DOHH2 (cell line): ENCODE measurements around the gene DRGX.

Experiments used
- H3F3A ChIP-seq: fragments of 200-600 bp; sonication (generic), shearing (Covaris generic); 2 replicates; pipeline ENCODE4 v1.6.0; 2016; ENCODE audit warnings: antibody characterized with exemption, mild to moderate bottlenecking; ENCODE audit not compliant: control insufficient read depth, insufficient read depth
- H3K27ac ChIP-seq: fragments of 200-600 bp; sonication (generic); 2 replicates; pipeline ENCODE4 v1.5.1; 2014; ENCODE audit warnings: low read depth, mild to moderate bottlenecking, low read length, moderate library complexity
- H3K27me3 ChIP-seq: fragments of 200-600 bp; sonication (generic); 2 replicates; pipeline ENCODE4 v1.6.1; 2014; ENCODE audit warnings: mild to moderate bottlenecking, low read length, mixed read lengths; ENCODE audit not compliant: control insufficient read depth
- H3K36me3 ChIP-seq: fragments of 200-600 bp; sonication (generic); 2 replicates; pipeline ENCODE4 v1.6.1; 2014; ENCODE audit warnings: mild to moderate bottlenecking, low read length, moderate library complexity, mixed read lengths; ENCODE audit not compliant: control insufficient read depth
- H3K4me1 ChIP-seq: fragments of 200-600 bp; sonication (generic); 2 replicates; pipeline ENCODE4 v1.6.1; 2014; ENCODE audit warnings: mild to moderate bottlenecking, low read length, mixed read lengths; ENCODE audit not compliant: control insufficient read depth
- H3K4me2 ChIP-seq: fragments of 200-600 bp; sonication (generic); 2 replicates; pipeline ENCODE4 v1.6.0; 2014; ENCODE audit warnings: mild to moderate bottlenecking, low read length, moderate library complexity
- H3K4me3 ChIP-seq: fragments of 200-600 bp; sonication (generic); 2 replicates; pipeline ENCODE4 v1.5.1; 2014; ENCODE audit warnings: mild to moderate bottlenecking, low read length, mixed read lengths
- H3K79me2 ChIP-seq: fragments of 200-600 bp; sonication (generic); 2 replicates; pipeline ENCODE4 v1.6.1; 2014; ENCODE audit warnings: mild to moderate bottlenecking, low read length, mixed read lengths; ENCODE audit not compliant: control insufficient read depth
- H3K9me2 ChIP-seq: fragments of 200-600 bp; sonication (generic); replicated peaks from 2 replicates; pipeline ENCODE4 v1.6.1; 2014; ENCODE audit warnings: mild to moderate bottlenecking, low read length, mixed read lengths; ENCODE audit not compliant: control insufficient read depth
- H3K9me3 ChIP-seq: fragments of 200-600 bp; sonication (generic); 2 replicates; pipeline ENCODE4 v1.6.1; 2014; ENCODE audit warnings: antibody characterized with exemption, low read length, mixed read lengths; ENCODE audit not compliant: control insufficient read depth, insufficient read depth
- H4K20me1 ChIP-seq: fragments of 200-600 bp; sonication (generic); 2 replicates; pipeline ENCODE4 v1.6.0; 2014; ENCODE audit warnings: low read depth, mild to moderate bottlenecking, antibody characterized with exemption, low read length, moderate library complexity; ENCODE audit not compliant: control insufficient read depth, insufficient read depth
- EZH2phosphoT487 ChIP-seq: fragments of 200-600 bp; sonication (generic); IDR thresholded peaks from 2 replicates; pipeline ENCODE4 v1.6.1; 2017; ENCODE audit warnings: borderline replicate concordance, mild to moderate bottlenecking, antibody characterized with exemption, low read length, moderate library complexity, mixed read lengths
- TF ChIP-seq, protein P1 (sequence below): fragments of 200-600 bp; sonication (generic); IDR thresholded peaks from one replicate; pipeline ENCODE4 v1.5.1; 2014; ENCODE audit warnings: antibody characterized with exemption, mild to moderate bottlenecking, low read depth, low read length; ENCODE audit not compliant: poor library complexity, severe bottlenecking

Gene DRGX

DNA sequence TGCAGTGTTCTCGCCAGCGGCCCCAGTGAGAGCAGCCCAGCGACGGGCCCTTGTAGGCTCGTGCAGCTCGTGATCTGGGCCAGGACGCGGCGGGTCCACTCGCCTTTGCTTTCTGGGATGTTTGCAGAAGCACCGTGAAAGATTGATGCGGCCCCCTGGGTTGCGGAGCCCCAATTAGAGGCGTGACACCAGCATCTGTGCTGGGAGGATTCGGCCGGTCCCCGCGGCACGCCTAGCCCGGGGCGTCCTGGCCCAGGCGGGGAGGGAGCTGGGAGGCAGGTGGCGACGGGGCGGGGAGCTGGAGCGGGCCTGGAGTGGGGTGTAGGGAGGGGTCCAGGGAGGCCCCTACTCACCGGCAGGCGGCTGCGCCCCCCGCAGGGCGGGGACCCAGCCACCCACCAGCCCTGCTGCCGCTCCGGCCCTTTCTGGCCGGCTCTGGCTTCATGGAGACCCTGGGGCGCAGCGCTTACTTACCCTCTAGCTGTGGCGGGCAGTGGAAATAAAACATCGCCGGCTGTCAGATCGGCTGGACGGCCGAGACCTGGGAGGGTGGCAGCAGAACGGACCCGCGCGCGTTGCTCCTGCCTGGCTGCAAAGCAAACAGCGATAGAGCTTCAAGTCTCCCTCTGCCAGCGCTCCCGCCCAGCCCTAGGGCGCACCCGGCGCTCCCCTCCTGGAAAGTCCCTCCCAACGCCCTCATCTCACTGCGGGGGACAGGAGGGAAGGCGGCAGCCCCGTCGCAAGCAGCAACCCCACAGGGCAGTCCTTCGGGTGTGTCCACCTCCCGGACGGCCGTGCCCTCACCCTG lies 752 bp downstream of the DRGX start:
- Histone ChIP-seq H3K4me3 (no peak overlapping the region), H3F3A (no peaks in the 10 kb centered on the region), H3K4me1 (no peaks in the 10 kb centered on the region), H3K9me2 (no peaks in the 10 kb centered on the region), H4K20me1 (no peaks in the 10 kb centered on the region), H3K36me3 (no peaks in the 10 kb centered on the region), H3K4me2 (no peak overlapping the region), H3K9me3 (no peaks in the 10 kb centered on the region), H3K27me3 (peaks cover 56% of the 10 kb centered on the region), H3K27ac (no peak overlapping the region), H3K79me2 (no peaks in the 10 kb centered on the region)
- TF ChIP-seq, protein P1, sequence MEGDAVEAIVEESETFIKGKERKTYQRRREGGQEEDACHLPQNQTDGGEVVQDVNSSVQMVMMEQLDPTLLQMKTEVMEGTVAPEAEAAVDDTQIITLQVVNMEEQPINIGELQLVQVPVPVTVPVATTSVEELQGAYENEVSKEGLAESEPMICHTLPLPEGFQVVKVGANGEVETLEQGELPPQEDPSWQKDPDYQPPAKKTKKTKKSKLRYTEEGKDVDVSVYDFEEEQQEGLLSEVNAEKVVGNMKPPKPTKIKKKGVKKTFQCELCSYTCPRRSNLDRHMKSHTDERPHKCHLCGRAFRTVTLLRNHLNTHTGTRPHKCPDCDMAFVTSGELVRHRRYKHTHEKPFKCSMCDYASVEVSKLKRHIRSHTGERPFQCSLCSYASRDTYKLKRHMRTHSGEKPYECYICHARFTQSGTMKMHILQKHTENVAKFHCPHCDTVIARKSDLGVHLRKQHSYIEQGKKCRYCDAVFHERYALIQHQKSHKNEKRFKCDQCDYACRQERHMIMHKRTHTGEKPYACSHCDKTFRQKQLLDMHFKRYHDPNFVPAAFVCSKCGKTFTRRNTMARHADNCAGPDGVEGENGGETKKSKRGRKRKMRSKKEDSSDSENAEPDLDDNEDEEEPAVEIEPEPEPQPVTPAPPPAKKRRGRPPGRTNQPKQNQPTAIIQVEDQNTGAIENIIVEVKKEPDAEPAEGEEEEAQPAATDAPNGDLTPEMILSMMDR, result no peak

DNA sequence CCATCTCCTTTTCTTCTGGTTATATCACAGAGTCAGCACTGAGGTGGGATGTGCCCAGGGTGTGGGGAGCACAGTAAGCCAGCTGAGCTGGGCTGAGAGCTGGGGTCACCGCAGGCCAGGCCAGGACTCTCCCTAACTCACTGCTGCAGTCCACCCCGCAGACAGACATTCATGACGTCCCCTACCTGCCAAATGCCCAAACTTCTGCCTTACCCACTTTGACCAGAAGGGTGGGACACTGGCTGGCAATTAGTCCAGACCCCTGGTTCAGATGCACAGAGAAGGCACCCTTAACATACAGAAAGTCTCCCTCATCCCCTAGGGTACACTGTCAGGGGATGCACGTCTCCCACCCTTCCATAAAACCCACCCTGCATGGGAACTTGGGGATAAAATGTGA lies 2.1 kb downstream of the DRGX start:
- H3K27me3 ChIP-seq, result peaks cover 49% of the 10 kb centered on the region
- TF ChIP-seq EZH2phosphoT487, result no peak
- TF ChIP-seq, protein P1, result no peak

DNA sequence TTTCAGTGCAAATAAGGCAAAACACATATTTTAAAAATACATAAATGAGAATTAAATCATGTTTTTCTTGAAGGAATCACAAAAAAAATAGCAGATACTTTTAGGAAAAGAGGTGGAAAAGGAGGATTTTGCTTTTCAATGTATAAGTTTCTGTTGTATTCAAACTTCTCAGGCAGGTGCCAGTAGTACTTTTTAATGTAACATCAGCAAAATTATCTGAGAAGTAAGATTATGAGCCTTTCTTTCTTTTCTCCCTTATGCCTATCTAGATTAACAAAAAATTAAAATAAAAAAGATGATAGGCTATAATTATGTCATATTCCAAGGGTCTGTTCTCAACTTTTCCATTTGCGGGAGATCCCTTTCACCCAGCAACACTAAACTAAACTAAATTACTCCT lies 2.6 kb downstream of the DRGX start:
- Histone ChIP-seq H3K4me3 (no peak overlapping the region), H3K9me2 (no peaks in the 10 kb centered on the region), H3K36me3 (no peaks in the 10 kb centered on the region), H3K79me2 (no peaks in the 10 kb centered on the region), H3K4me1 (no peaks in the 10 kb centered on the region), H3K4me2 (no peak overlapping the region), H3K27ac (no peak overlapping the region), H3F3A (no peaks in the 10 kb centered on the region), H3K9me3 (no peaks in the 10 kb centered on the region), H3K27me3 (peaks cover 46% of the 10 kb centered on the region), H4K20me1 (no peaks in the 10 kb centered on the region)
- TF ChIP-seq, protein P1, result no peak
- TF ChIP-seq EZH2phosphoT487, result no peak

More for the DNA sequence above, 2.1 kb downstream of the DRGX start:
- Histone ChIP-seq H3K27ac (no peak overlapping the region), H3K4me1 (no peaks in the 10 kb centered on the region), H3F3A (no peaks in the 10 kb centered on the region), H3K4me3 (no peak overlapping the region), H3K36me3 (no peaks in the 10 kb centered on the region), H3K9me3 (no peaks in the 10 kb centered on the region), H3K9me2 (no peaks in the 10 kb centered on the region), H3K79me2 (no peaks in the 10 kb centered on the region), H4K20me1 (no peaks in the 10 kb centered on the region), H3K4me2 (no peak overlapping the region)
